Measurements from ENCODE around the gene SERPIND1. TPM values are rescaled to one million over a fixed set of nuclear protein-coding genes. Genes with fewer than 3 reads are reported as not detected.
"Not testable (repeated sequence)": the region's sequence is repeated elsewhere in the genome, so short reads cannot be mapped to it uniquely, and the experiment has no call there.

SERPIND1 gene
- total RNA-seq, 1 donor from 2014 or later, result 0.58 TPM

- DNase-seq (ENCODE audit: low spot score), result no peak
Observed at GRCh38 chr22:20814221-20814808, 40.4 kb downstream of the SERPIND1 start.

- no peak for DNase-seq (ENCODE audit: low spot score)
Observed at GRCh38 chr22:20815477-20816050, 41.7 kb downstream of the SERPIND1 start.

- DNase-seq (ENCODE audit: low spot score), result no peak
Observed at GRCh38 chr22:20816559-20816958, 42.6 kb downstream of the SERPIND1 start.

- DNase-seq (ENCODE audit: low spot score), result no peak
Observed at GRCh38 chr22:20818471-20818870, 44.6 kb downstream of the SERPIND1 start.

GRCh38 chr22:20819471-20819870 lies 45.6 kb downstream of the SERPIND1 start:
- DNase-seq (ENCODE audit: low spot score), result no peak

- DNase-seq (ENCODE audit: low spot score), result not testable (repeated sequence)
Observed at GRCh38 chr22:20821717-20822239, 47.9 kb downstream of the SERPIND1 start.

- DNase-seq (ENCODE audit: low spot score), result no peak
Observed at GRCh38 chr22:20822240-20822639, 48.3 kb downstream of the SERPIND1 start.

- DNase-seq (ENCODE audit: low spot score), result no peak
Observed at GRCh38 chr22:20823264-20823663, 49.4 kb downstream of the SERPIND1 start.

- DNase-seq (ENCODE audit: low spot score), result not testable (repeated sequence)
Observed at GRCh38 chr22:20825216-20825615, 51.3 kb downstream of the SERPIND1 start.

- no peak for DNase-seq (ENCODE audit: low spot score)
Observed at GRCh38 chr22:20825624-20826023, 51.7 kb downstream of the SERPIND1 start.

- DNase-seq (ENCODE audit: low spot score), result not testable (repeated sequence)
Observed at GRCh38 chr22:20826373-20827152, 52.6 kb downstream of the SERPIND1 start.

GRCh38 chr22:20829491-20830134 lies 55.7 kb downstream of the SERPIND1 start:
- DNase-seq (ENCODE audit: low spot score), result no peak

- DNase-seq (ENCODE audit: low spot score), result no peak
Observed at GRCh38 chr22:20833225-20833665, 59.3 kb downstream of the SERPIND1 start.

- no peak for DNase-seq (ENCODE audit: low spot score)
Observed at GRCh38 chr22:20834206-20834605, 60.3 kb downstream of the SERPIND1 start.

- no peak for DNase-seq (ENCODE audit: low spot score)
Observed at GRCh38 chr22:20834725-20835124, 60.8 kb downstream of the SERPIND1 start.

Other genes with a start within 250 kb of the SERPIND1 start
- 100 TPM for gene PI4KA, start 84.7 kb downstream of the SERPIND1 start, total RNA-seq
- gene SNAP29, start 84.9 kb downstream of the SERPIND1 start, total RNA-seq, result 34.6 TPM
- gene CRKL, start 143.3 kb downstream of the SERPIND1 start, total RNA-seq, result 54.1 TPM
- gene AIFM3, start 193.1 kb downstream of the SERPIND1 start, total RNA-seq, result 8.3 TPM
- gene LZTR1, start 208.2 kb downstream of the SERPIND1 start, total RNA-seq, result 93.5 TPM
- 27.5 TPM for gene THAP7, start 228.0 kb downstream of the SERPIND1 start, total RNA-seq
- 2.4 TPM for gene P2RX6, start 241.1 kb downstream of the SERPIND1 start, total RNA-seq